ENCODE measurements around the gene SLC25A38.
"Not testable (repeated sequence)": the region's sequence is repeated elsewhere in the genome, so short reads cannot be mapped to it uniquely, and the experiment has no call there.

The SLC25A38 gene

DNA sequence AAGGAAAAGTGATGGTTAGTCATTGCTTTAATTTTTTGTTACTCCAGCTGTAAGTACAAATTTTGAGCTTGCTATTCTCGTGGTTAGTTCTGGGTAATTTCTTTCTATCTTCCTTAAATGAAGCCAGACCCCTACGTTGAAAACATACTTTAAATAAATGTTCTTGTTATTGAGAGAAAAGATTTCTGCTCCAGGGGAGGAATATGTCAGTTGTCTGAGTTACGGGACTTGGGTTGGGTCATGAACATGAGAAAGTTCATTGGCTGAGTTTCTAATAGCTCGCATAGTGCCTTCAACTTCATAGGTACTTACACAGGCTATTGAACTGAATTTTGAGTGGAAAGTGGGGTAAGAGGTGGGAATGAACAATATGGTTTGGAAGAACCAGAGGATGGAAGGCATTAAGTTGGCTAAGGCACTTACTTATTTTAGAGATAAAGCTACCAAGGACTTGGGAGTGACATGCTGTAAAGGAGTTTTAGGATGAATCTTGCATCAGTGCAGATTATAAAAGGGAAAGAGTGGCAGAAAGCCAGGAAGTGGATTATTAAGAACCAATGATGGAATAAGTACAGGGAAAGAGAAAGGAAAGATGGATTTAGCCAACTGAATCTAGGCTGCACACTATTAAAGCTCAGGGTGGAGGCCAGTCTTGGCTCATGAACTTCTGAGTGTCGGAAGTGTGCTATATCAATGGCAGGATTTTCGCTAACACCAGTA is 24.8 kb downstream of the SLC25A38 start:
- no peaks in the 10 kb centered on the region for H3K27me3 Mint-ChIP-seq
- peak overlapping the region; percentile 97 for H3K27ac Mint-ChIP-seq
- peaks cover 64% of the 10 kb centered on the region for H3K36me3 Mint-ChIP-seq (ENCODE audit: low read depth)
- no peaks in the 10 kb centered on the region for H3K9me3 Mint-ChIP-seq
- ATAC-seq: no peak
- DNase-seq: no peak
- H3K4me1 Mint-ChIP-seq: peaks cover 60% of the 10 kb centered on the region
- peak overlapping the region; percentile 98 for H3K4me3 Mint-ChIP-seq

DNA sequence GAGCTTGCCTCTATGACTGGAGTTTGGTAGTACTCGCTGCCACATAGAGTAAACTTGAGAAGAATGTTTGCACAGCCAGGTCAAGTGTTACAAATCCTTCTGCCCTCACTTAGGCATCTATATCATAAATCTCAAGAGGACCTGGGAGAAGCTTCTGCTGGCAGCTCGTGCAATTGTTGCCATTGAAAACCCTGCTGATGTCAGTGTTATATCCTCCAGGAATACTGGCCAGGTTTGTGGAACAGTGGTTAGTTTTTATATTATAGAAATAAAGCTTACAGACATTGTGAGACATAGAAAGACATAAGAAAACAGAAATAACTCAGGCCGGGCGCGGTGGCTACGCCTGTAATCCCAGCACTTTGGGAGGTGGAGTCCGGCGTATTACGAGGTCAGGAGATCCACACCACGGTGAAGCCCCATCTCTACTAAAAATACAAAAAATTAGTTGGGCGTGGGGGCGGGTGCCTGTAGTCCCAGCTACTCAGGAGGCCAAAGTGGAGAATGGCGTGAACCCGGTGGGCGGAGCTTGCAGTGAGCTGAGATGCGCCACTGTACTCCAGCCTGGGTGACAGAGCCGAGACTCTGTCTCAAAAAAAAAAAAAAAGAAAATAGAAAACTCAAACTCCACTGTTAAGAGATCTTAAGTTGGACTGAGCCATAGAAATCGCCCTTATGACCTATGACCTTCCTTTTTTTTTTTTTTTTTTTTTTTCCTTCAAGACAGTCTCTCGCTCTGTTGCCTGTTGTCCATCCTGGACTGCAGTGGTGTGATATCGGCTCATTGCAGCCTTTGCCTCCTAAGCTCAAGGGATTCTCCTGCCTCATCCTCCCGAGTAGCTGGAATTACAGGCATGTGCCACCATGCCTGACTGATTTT is 25.6 kb downstream of the SLC25A38 start:
- Mint-ChIP-seq H3K27ac (peak overlapping the region; percentile 97), H3K36me3 (ENCODE audit: low read depth) (peaks cover 72% of the 10 kb centered on the region), H3K4me1 (peaks cover 62% of the 10 kb centered on the region), H3K4me3 (peak overlapping the region; percentile 98), H3K27me3 (no peaks in the 10 kb centered on the region), H3K9me3 (no peaks in the 10 kb centered on the region)
- ATAC-seq (no peak), DNase-seq (peak; percentile 66)

DNA sequence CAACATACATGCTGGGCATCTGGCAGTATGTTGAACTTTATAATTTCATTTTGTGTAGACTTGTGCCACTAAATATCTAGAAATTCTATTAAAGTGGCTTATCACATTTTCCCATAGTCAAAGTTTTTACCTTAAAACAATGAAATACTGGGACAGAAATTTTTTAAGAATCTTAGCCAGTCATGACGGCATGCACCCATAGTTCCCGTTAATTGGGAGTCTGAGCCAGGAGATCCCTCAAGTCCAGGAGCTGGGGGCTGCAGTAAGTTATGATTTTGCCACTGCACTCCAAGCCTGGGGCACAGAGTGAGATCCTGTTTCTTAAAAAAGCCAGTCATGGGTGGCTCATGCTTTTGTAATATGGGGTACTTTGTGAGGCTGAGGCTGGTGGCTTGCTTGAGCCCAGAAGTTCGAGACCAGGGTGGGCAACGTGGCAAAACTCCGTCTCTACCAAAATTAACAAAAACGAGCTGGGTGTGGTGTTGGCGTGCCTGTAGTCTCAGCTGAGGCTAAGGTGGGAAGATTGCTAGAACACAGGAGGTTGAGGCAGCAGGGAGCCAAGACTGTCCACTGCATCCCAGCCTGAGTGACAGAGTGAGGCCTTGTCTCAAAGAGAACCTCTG is 26.5 kb downstream of the SLC25A38 start:
- Mint-ChIP-seq H3K4me1 (peaks cover 62% of the 10 kb centered on the region), H3K27ac (peak overlapping the region; percentile 97), H3K9me3 (no peaks in the 10 kb centered on the region), H3K27me3 (no peaks in the 10 kb centered on the region), H3K4me3 (peak overlapping the region; percentile 98), H3K36me3 (ENCODE audit: low read depth) (peaks cover 78% of the 10 kb centered on the region)
- ATAC-seq (no peak), DNase-seq (no peak)

DNA sequence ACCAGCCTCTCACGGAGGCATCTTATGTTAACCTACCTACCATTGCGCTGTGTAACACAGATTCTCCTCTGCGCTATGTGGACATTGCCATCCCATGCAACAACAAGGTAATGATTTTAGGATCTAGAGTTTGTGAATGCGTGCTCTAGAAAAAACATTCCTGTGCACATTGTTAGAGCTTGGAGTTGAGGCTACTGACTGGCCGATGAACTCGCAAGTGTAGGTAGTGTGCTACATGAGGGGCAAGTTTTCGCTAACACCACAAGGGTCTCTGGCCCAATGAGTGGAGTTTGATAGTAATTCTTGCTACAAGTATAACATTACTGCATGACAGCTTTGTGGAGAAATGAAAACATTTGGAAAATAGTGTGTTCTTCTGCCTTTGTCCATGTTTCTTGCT is 27.7 kb downstream of the SLC25A38 start:
- ATAC-seq (no peak), DNase-seq (no peak)
- Mint-ChIP-seq H3K36me3 (ENCODE audit: low read depth) (peaks cover 83% of the 10 kb centered on the region), H3K4me1 (peaks cover 59% of the 10 kb centered on the region), H3K4me3 (peak overlapping the region; percentile 98), H3K27me3 (no peaks in the 10 kb centered on the region), H3K9me3 (no peaks in the 10 kb centered on the region), H3K27ac (peak overlapping the region; percentile 97)

DNA sequence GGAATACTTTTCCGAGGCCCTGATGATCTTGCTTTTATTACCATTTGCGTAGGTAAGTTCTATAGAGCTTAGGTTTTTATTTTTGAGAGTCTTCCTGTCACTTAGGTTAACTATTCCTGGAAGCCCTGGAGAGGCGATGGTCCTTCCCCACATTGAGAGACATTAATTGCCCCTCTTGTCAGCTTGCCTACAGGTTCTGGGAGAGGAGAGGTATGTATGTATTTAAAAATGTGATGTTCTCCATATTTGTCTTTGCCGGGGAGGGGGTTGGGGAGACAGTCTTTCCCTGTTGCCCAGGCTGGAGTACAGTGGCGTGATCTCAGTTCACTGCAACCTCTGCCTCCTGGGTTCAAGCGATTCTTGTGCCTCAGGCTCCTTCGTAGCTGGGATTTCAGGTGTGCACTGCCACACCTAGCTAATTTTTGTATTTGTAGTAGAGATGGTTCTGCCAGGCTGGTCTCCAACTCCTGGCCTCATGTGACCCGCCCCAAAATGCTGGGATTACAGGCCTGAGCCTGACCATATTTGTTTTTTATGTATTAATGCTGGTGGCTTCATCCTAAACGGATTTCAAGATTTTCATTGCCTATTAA is 29.6 kb downstream of the SLC25A38 start:
- Mint-ChIP-seq H3K9me3 (no peaks in the 10 kb centered on the region), H3K36me3 (ENCODE audit: low read depth) (peaks cover 72% of the 10 kb centered on the region), H3K4me1 (peaks cover 50% of the 10 kb centered on the region), H3K27ac (peak overlapping the region; percentile 97), H3K27me3 (no peaks in the 10 kb centered on the region), H3K4me3 (peak overlapping the region; percentile 11)
- ATAC-seq: no peak
- DNase-seq: no peak

DNA sequence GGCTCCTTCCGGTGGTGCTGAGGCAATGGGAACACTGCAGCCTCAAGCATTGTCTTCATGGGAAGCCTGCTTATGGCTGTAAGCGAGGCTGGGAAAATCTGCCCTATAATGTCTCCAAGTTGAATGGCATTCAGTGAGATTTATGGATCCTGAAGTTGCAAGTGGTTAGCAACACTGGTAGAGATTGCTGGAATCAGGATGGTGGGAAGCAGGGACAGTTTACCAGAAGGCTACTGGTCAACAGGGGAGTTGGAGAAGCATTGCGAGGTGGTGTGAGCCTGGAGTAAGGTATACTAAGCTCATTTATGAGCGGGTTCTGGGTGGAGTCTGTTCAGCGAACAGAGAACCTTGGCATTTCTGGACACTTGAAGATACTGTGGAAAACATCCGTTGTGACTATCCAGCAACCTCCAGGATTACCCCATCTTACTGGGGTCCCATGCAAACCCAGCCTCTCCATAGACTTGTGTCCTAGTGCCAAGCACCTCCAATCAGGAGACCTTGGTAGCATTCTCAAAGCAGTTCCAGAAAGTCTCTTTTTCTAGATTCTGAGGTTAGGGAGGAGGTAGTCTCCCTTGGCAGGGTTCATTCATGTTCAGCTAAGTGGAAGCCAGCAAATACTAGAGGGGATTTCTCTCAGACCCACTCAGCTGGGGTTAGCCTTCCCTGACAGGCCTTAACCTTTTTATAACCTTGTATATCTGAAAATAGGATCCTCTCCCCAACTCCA is 30.7 kb downstream of the SLC25A38 start:
- Mint-ChIP-seq H3K36me3 (ENCODE audit: low read depth) (peaks cover 61% of the 10 kb centered on the region), H3K27me3 (no peaks in the 10 kb centered on the region), H3K27ac (peak overlapping the region; percentile 75), H3K9me3 (no peaks in the 10 kb centered on the region), H3K4me3 (peak overlapping the region; percentile 21), H3K4me1 (peaks cover 39% of the 10 kb centered on the region)
- no peak for DNase-seq
- ATAC-seq: peak; percentile 6

DNA sequence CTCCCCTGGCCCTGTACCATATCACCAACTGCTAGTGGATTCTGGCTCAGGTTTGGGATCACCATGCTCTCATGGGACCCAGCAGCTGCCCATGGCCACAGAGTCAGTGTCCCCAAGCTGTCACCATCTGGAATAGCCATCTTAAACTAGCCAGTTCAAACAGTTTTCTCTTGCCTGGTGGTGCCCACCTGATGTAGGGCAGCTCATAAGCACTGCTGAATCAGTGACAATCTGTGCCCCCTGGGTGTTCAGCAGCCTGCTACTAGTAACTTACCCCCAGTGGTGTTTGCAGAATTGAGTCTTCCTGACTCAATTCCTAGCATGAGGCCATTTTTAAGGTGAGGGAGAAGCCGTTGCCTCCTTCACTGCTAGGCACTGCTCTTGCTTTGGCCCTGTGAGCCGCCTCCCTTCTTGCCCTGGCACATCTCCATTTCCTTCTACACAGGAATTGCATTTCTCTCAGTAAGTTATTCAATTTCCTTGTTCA is 31.3 kb downstream of the SLC25A38 start:
- Mint-ChIP-seq H3K9me3 (no peaks in the 10 kb centered on the region), H3K27ac (peak overlapping the region; percentile 75), H3K27me3 (no peaks in the 10 kb centered on the region), H3K4me1 (peaks cover 33% of the 10 kb centered on the region), H3K36me3 (ENCODE audit: low read depth) (peaks cover 55% of the 10 kb centered on the region), H3K4me3 (peak overlapping the region; percentile 21)
- DNase-seq (peak; percentile 34), ATAC-seq (peak; percentile 18)

DNA sequence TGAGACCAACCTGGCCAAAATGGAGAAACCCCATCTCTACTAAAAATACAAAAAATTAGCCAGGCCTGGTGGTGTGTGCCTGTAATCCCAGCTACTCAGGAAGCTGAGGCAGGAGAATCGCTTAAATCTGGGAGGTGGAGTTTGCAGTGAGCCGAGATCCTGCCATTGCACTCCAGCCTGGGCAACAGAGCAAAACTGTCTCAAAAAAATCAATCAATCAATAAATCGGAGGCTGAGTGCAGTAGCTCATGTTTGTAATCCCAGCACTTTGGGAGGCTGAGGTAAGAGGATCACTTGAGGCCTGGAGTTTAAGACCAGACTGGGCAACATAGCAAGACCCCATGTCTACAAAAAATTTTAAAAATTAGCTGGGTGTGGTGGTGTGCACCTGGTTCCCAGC is 32.1 kb downstream of the SLC25A38 start:
- H3K27me3 Mint-ChIP-seq, H3K4me3 Mint-ChIP-seq, H3K9me3 Mint-ChIP-seq, DNase-seq, ATAC-seq: not testable (repeated sequence)
- Mint-ChIP-seq H3K36me3 (ENCODE audit: low read depth) (peaks cover 47% of the 10 kb centered on the region), H3K27ac (peak overlapping the region; percentile 75), H3K4me1 (peaks cover 25% of the 10 kb centered on the region)

DNA sequence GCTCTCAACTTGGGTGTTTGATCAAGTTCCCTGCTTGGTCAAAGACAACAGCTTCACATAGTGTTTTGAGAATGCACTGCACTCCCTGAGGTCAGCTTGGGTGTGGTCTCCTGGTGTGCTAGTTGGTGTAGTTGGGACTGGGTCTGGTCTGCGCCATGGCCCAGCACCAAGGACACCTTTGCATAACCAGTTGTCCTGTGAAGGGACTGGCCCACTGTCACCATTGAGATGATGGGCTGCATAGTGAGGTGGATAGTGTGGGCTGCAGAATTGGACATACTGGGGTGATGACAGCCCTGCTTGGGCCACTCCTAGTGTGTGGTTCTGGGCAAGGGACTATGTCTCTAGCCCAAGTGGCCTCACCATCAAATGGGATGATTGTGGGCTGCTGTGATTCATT is 32.8 kb downstream of the SLC25A38 start:
- H3K4me1 Mint-ChIP-seq: peaks cover 20% of the 10 kb centered on the region
- no peaks in the 10 kb centered on the region for H3K27me3 Mint-ChIP-seq
- H3K9me3 Mint-ChIP-seq: no peaks in the 10 kb centered on the region
- H3K27ac Mint-ChIP-seq: peak overlapping the region; percentile 59
- ATAC-seq (peak; percentile 25), DNase-seq (no peak)
- no peak overlapping the region for H3K4me3 Mint-ChIP-seq
- H3K36me3 Mint-ChIP-seq (ENCODE audit: low read depth): peaks cover 41% of the 10 kb centered on the region

DNA sequence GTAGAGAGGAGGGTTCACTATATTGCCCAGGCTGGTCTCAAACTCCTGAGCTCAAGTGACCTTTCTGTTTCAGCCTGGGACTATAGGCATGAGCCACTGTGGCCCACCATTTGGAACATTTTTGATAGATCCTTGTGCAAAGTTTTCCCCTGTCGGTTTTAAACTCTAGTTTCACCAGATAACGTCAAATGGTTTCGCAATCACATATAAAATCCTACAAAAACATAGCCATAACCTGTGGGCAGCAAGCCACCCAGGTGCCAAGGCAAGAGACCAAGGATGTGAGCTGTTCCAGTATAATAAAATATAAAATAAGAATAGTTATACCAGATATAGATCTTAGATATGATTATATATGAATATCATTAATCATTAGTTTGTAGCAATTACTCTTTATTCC is 33.8 kb downstream of the SLC25A38 start:
- H3K36me3 Mint-ChIP-seq (ENCODE audit: low read depth): peaks cover 32% of the 10 kb centered on the region

DNA sequence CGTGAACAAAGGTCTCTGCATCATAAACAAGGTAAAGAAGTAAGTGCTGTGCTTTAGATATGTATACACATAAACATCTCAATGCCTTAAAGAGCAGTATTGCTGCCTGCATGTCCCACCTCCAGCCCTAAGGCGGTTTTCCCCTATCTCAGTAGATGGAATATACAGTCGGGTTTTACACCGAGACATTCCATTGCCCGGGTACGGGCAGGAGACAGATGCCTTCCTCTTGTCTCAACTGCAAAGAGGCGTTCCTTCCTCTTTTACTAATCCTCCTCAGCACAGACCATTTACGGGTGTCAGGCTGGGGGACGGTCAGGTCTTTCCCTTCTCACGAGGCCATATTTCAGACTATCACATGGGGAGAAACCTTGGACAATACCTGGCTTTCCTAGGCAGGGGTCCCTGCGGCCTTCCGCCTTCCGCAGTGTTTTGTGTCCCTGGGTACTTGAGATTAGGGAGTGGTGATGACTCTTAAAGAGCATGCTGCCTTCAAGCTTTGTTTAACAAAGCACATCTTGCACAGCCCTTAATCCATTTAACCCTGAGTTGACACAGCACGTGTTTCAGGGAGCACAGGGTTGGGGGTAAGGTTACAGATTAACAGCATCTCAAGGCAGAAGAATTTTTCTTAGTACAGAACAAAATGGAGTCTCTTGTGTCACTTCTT is 35.5 kb downstream of the SLC25A38 start:
- ATAC-seq, DNase-seq, H3K27ac Mint-ChIP-seq, H3K27me3 Mint-ChIP-seq, H3K4me3 Mint-ChIP-seq, H3K9me3 Mint-ChIP-seq, H3K4me1 Mint-ChIP-seq: not testable (repeated sequence)
- H3K36me3 Mint-ChIP-seq (ENCODE audit: low read depth): peaks cover 16% of the 10 kb centered on the region

More for the DNA sequence above, 33.8 kb downstream of the SLC25A38 start:
- not testable (repeated sequence) for ATAC-seq, H3K9me3 Mint-ChIP-seq, H3K4me3 Mint-ChIP-seq, DNase-seq, H3K27ac Mint-ChIP-seq, H3K27me3 Mint-ChIP-seq
- peaks cover 11% of the 10 kb centered on the region for H3K4me1 Mint-ChIP-seq

DNA sequence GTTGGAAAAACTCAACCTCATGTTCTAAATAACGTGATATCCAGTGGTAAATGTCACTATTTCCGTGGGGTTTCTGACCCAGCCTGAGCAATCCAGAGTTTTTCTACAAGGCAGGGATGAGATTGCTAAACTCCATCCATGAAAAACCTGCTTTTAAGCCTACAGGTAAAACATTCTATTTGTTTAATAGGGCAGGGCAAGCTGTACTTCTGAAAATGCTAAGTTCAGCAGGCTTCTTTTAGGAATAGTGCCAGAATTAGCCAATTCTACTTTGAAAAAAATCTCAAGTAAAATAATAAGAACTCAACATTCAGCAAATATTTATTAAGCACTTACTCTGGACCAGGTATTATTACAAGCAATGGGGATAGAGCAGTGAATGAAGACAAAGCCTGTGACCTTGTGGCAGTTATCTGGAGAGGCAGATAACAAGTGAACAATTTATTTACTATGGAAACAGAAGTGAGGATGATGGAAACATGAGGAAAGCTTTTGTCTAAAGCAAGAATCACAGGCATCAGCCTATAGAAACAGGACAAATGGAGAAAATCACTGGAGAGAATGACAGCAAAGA is 36.7 kb downstream of the SLC25A38 start:
- Mint-ChIP-seq H3K27ac (no peak overlapping the region), H3K4me3 (no peak overlapping the region), H3K36me3 (ENCODE audit: low read depth) (peaks cover 7% of the 10 kb centered on the region), H3K4me1 (peaks cover 3% of the 10 kb centered on the region), H3K27me3 (no peaks in the 10 kb centered on the region), H3K9me3 (no peaks in the 10 kb centered on the region)
- no peak for DNase-seq
- ATAC-seq: no peak

DNA sequence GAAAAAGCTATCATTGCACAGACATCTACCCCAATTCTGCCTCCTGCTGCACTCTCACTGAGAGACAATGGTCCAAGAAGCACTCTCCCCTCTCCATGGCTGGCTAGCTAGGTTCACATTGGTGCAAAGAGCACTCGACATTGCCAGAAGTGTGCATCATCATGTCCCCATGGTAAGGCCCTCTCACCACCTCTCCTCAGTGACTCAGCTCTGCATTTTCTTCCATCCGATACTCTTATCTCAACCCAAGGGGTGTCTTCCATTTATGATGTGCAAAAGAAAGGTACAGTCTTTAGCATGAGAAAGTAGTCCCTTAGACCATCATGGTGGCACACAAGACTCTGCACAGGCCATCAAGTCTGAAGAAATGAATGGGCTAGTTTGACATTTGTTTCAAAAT is 37.4 kb downstream of the SLC25A38 start:
- H3K4me3 Mint-ChIP-seq: no peak overlapping the region
- peaks cover 6% of the 10 kb centered on the region for H3K36me3 Mint-ChIP-seq (ENCODE audit: low read depth)
- DNase-seq (no peak), ATAC-seq (no peak)
- no peaks in the 10 kb centered on the region for H3K9me3 Mint-ChIP-seq
- H3K27me3 Mint-ChIP-seq: no peaks in the 10 kb centered on the region
- H3K27ac Mint-ChIP-seq: no peak overlapping the region
- peaks cover 3% of the 10 kb centered on the region for H3K4me1 Mint-ChIP-seq
